IPS-20b (cell line): ENCODE measurements around the gene HNRNPUL1.
"Not testable (repeated sequence)": the region's sequence is repeated elsewhere in the genome, so short reads cannot be mapped to it uniquely, and the experiment has no call there.

Source experiments
- H3K27ac ChIP-seq: one replicate; pipeline ENCODE4 v1.5.1; 2013; ENCODE audit warnings: low read length
- H3K27me3 ChIP-seq: 2 replicates; pipeline ENCODE4 v1.6.1; 2013; ENCODE audit warnings: mild to moderate bottlenecking, low read length, inconsistent platforms; ENCODE audit not compliant: insufficient read depth
- H3K36me3 ChIP-seq: 2 replicates; pipeline ENCODE4 v1.6.1; 2013; ENCODE audit warnings: low read depth, mild to moderate bottlenecking, inconsistent platforms, low read length, moderate library complexity; ENCODE audit not compliant: insufficient read depth
- H3K4me1 ChIP-seq: 2 replicates; pipeline ENCODE4 v1.6.1; 2013; ENCODE audit warnings: mild to moderate bottlenecking, control low read depth, inconsistent platforms, low read length, moderate library complexity; ENCODE audit not compliant: insufficient read depth
- H3K4me3 ChIP-seq: 2 replicates; pipeline ENCODE4 v1.5.1; 2013; ENCODE audit warnings: mild to moderate bottlenecking, low read length, inconsistent platforms
- H3K9ac ChIP-seq: 2 replicates; pipeline ENCODE4 v1.6.1; 2013; ENCODE audit warnings: low read depth, mild to moderate bottlenecking, inconsistent platforms, low read length, moderate library complexity
- H3K9me3 ChIP-seq: 2 replicates; pipeline ENCODE4 v1.6.1; 2013; ENCODE audit warnings: mild to moderate bottlenecking, low read depth, low read length, inconsistent platforms; ENCODE audit not compliant: insufficient read depth

Gene HNRNPUL1

GRCh38 chr19:41264581-41265394 is 616 bp downstream of the HNRNPUL1 start:
- H3K9ac ChIP-seq = peak overlapping the region; percentile 99
- peak overlapping the region; percentile 91 for H3K4me3 ChIP-seq
- H3K4me1 ChIP-seq = 0 out of 2 replicates have a peak, but pooled peaks cover 3% of the 10 kb centered on the region
- H3K27ac ChIP-seq = peak overlapping the region; percentile 94
- no peaks in the 10 kb centered on the region for H3K27me3 ChIP-seq
- H3K36me3 ChIP-seq = peaks cover 38% of the 10 kb centered on the region
- H3K9me3 ChIP-seq = no peaks in the 10 kb centered on the region

- H3K27me3 ChIP-seq = no peaks in the 10 kb centered on the region
- peaks cover 43% of the 10 kb centered on the region for H3K36me3 ChIP-seq
- no peaks in the 10 kb centered on the region for H3K9me3 ChIP-seq
- H3K4me3 ChIP-seq = peak overlapping the region; percentile 91
- H3K4me1 ChIP-seq = 0 out of 2 replicates have a peak, but pooled peaks cover 3% of the 10 kb centered on the region
- H3K27ac ChIP-seq = peak overlapping the region; percentile 94
- peak overlapping the region; percentile 99 for H3K9ac ChIP-seq
Observed at GRCh38 chr19:41265395-41266153, 1.4 kb downstream of the HNRNPUL1 start.

DNA sequence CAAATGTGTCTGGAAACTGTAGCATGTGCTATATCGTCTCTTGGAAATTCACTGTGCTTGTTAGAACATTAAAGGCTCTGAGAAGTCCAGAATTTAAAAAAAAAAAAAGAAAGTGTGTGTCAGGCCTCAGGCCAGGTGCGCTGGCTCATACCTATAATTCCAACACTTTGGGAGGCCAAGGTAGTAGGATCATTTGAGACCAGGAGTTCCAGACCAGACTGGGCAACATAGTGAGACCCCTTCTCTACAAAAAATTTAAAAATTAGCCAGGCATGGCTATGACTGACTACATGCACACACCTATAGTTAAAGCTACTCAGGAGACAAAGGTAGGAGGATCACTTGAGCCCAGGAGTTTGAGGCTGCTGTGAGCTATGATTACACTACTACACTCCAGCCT is 4.9 kb downstream of the HNRNPUL1 start:
- Histone ChIP-seq H3K9me3 (no peaks in the 10 kb centered on the region), H3K27ac (no peak overlapping the region), H3K36me3 (peaks cover 77% of the 10 kb centered on the region), H3K4me1 (no peaks in the 10 kb centered on the region), H3K27me3 (no peaks in the 10 kb centered on the region), H3K9ac (no peak overlapping the region), H3K4me3 (no peak overlapping the region)

DNA sequence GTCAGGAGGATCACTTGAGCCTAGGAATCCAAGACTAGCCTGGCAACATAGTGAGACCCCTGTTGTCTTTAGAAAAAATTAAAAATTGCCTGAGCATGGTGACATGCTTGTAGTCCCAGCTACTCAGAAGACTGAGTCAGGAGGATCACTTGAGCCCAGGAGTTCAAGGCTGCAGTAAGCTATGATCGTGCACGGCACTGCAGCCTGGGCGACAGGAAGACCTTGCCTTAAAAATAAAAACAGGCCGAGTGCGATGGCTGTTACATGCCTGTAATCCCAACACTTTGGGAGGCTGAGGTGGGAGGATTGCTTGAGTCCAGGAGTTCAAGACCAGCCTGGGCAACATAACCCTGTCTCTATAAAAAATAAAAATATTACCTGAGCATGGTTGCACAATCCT is 5.4 kb downstream of the HNRNPUL1 start:
- peaks cover 83% of the 10 kb centered on the region for H3K36me3 ChIP-seq
- H3K9me3 ChIP-seq = no peaks in the 10 kb centered on the region
- no peak overlapping the region for H3K9ac ChIP-seq
- H3K4me3 ChIP-seq = no peak overlapping the region
- no peaks in the 10 kb centered on the region for H3K27me3 ChIP-seq
- H3K27ac ChIP-seq = no peak overlapping the region
- H3K4me1 ChIP-seq = no peaks in the 10 kb centered on the region

DNA sequence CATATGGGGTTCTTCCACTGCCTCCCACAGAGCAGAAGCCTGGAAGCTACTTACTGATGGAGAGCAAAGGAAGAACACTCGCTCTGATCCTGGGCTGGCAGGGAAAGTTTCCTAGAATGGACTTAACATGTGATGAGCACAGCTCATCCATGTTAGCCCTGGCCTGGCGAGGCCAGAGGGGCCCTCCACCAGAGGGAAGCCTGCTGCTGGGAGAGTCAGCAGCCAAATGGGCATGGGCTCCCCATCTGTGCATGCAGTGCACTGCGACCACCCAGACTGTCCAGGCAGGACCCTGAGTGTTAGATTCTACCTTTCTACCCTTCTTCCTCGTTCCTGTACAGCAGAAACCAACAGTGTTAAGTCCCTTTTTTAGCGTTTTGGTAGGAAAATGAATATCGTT is 8.9 kb downstream of the HNRNPUL1 start:
- Histone ChIP-seq H3K27me3 (no peaks in the 10 kb centered on the region), H3K36me3 (peaks cover 100% of the 10 kb centered on the region), H3K27ac (no peak overlapping the region), H3K4me3 (no peak overlapping the region), H3K4me1 (no peaks in the 10 kb centered on the region), H3K9me3 (no peaks in the 10 kb centered on the region), H3K9ac (no peak overlapping the region)

GRCh38 chr19:41274802-41275201 is 10.6 kb downstream of the HNRNPUL1 start:
- no peaks in the 10 kb centered on the region for H3K9me3 ChIP-seq
- H3K9ac ChIP-seq = no peak overlapping the region
- H3K4me3 ChIP-seq = no peak overlapping the region
- H3K36me3 ChIP-seq = peaks cover 100% of the 10 kb centered on the region
- no peak overlapping the region for H3K27ac ChIP-seq
- H3K27me3 ChIP-seq = no peaks in the 10 kb centered on the region
- no peaks in the 10 kb centered on the region for H3K4me1 ChIP-seq

GRCh38 chr19:41276231-41276630 is 12.1 kb downstream of the HNRNPUL1 start:
- Histone ChIP-seq H3K9ac (no peak overlapping the region), H3K4me3 (no peak overlapping the region), H3K27me3 (no peaks in the 10 kb centered on the region), H3K4me1 (no peaks in the 10 kb centered on the region), H3K36me3 (peaks cover 100% of the 10 kb centered on the region), H3K27ac (no peak overlapping the region), H3K9me3 (no peaks in the 10 kb centered on the region)

GRCh38 chr19:41278478-41278877 is 14.3 kb downstream of the HNRNPUL1 start:
- H3K4me3 ChIP-seq = no peak overlapping the region
- no peaks in the 10 kb centered on the region for H3K27me3 ChIP-seq
- H3K9ac ChIP-seq = no peak overlapping the region
- no peaks in the 10 kb centered on the region for H3K4me1 ChIP-seq
- no peaks in the 10 kb centered on the region for H3K9me3 ChIP-seq
- H3K36me3 ChIP-seq = peaks cover 99% of the 10 kb centered on the region
- H3K27ac ChIP-seq = no peak overlapping the region

GRCh38 chr19:41288673-41289530 is 24.7 kb downstream of the HNRNPUL1 start:
- Histone ChIP-seq H3K36me3 (peaks cover 98% of the 10 kb centered on the region), H3K4me1 (peaks cover 7% of the 10 kb centered on the region; the same call in 1 of the 2 replicates), H3K4me3 (no peak overlapping the region), H3K27me3 (no peaks in the 10 kb centered on the region), H3K9ac (no peak overlapping the region), H3K9me3 (no peaks in the 10 kb centered on the region), H3K27ac (no peak overlapping the region)

GRCh38 chr19:41289814-41290213 is 25.6 kb downstream of the HNRNPUL1 start:
- H3K27me3 ChIP-seq, H3K9me3 ChIP-seq, H3K4me3 ChIP-seq, H3K4me1 ChIP-seq, H3K9ac ChIP-seq, H3K27ac ChIP-seq: not testable (repeated sequence)
- H3K36me3 ChIP-seq = peaks cover 98% of the 10 kb centered on the region

- Histone ChIP-seq H3K4me1 (no peaks in the 10 kb centered on the region), H3K4me3 (no peak overlapping the region), H3K36me3 (peaks cover 100% of the 10 kb centered on the region), H3K9ac (no peak overlapping the region), H3K27ac (no peak overlapping the region), H3K9me3 (no peaks in the 10 kb centered on the region), H3K27me3 (no peaks in the 10 kb centered on the region)
Observed at GRCh38 chr19:41294393-41294792, 30.2 kb downstream of the HNRNPUL1 start.
